Retinal pigment epithelial cell (primary cell): ENCODE results near the gene DSG4.
A peak's percentile ranks its signal among the peaks of the same experiment; 100 is the strongest.

ENCODE experiments used
- DNase-seq: peaks from one replicate; pipeline ENCODE4 v3.0.0-alpha.2; 2010; ENCODE audit warnings: low read depth
- H3K4me3 ChIP-seq: 2 replicates; pipeline ENCODE4 v1.5.1; 2011; ENCODE audit warnings: mild to moderate bottlenecking, low read length, control low read depth, moderate library complexity
- TF ChIP-seq, protein P1 (sequence below): conservative IDR thresholded peaks from 2 replicates; pipeline ENCODE4 v1.5.1; 2011; ENCODE audit warnings: low read depth, low read length, control low read depth, inconsistent platforms

DSG4 gene

GRCh38 chr18:31407649-31408048, 31.1 kb downstream of the DSG4 start:
- DNase-seq, result no peak
- H3K4me3 ChIP-seq, result no peak overlapping the region
- TF ChIP-seq, protein P1, sequence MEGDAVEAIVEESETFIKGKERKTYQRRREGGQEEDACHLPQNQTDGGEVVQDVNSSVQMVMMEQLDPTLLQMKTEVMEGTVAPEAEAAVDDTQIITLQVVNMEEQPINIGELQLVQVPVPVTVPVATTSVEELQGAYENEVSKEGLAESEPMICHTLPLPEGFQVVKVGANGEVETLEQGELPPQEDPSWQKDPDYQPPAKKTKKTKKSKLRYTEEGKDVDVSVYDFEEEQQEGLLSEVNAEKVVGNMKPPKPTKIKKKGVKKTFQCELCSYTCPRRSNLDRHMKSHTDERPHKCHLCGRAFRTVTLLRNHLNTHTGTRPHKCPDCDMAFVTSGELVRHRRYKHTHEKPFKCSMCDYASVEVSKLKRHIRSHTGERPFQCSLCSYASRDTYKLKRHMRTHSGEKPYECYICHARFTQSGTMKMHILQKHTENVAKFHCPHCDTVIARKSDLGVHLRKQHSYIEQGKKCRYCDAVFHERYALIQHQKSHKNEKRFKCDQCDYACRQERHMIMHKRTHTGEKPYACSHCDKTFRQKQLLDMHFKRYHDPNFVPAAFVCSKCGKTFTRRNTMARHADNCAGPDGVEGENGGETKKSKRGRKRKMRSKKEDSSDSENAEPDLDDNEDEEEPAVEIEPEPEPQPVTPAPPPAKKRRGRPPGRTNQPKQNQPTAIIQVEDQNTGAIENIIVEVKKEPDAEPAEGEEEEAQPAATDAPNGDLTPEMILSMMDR, result no peak

- H3K4me3 ChIP-seq, result no peak overlapping the region
- DNase-seq, result no peak
- TF ChIP-seq, protein P1, result no peak
Measured at GRCh38 chr18:31409276-31409675, 32.7 kb downstream of the DSG4 start.

DNA sequence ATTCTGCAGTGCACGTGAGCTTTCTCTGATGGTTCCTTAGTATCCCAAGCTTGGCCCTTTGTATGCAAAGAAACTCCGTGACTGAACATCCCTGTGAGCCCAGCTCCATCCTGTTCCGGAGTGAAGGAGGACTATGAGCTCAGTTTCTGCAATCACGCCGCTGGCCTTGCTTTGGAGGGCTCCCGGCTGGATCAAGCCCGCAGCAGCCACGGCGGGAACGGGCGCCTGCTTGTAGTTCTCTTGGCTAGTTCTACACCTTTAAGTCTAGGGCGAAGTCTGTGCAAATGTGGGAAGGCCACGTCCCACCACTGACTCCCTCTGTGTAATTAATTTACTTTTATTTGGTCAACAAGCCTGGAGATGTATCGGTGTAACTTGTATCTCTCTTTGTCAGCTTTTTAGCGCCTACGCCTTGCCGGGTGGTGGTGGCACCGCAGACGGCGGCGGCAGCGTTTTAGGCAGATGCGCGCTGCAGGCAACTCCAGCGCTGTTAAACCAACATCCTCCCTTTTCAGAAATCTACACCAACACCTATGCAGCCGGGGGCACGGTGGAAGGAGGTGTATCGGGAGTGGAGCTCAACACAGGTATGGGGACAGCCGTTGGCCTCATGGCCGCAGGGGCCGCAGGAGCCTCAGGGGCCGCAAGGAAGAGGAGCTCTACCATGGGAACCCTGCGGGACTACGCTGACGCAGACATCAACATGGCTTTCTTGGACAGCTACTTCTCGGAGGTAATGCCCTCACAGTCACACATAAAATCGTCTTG, 34.3 kb downstream of the DSG4 start:
- TF ChIP-seq, protein P1, result no peak
- DNase-seq, result no peak
- H3K4me3 ChIP-seq, result peak overlapping the region; percentile 7

- TF ChIP-seq, protein P1, result no peak
- DNase-seq, result no peak
- H3K4me3 ChIP-seq, result no peak overlapping the region
Measured at GRCh38 chr18:31413137-31413536, 36.6 kb downstream of the DSG4 start.

DNA sequence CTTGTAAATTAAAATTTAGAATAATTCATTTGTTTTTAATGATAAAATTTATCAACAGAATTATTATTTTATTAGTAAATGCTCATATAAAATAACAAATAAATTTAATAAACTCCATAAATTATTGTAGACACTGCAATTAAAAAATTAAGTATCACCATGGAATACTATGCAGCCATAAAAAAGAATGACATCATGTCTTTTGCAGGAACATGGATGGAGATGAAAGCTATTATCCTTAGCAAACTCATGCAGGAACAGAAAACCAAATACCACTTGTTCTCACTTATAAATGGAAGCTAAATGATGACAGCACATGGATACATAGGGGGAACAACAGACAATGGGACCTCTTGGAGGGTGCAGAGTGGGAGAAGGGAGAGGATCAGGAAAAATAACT, 41.3 kb downstream of the DSG4 start:
- DNase-seq, result no peak
- TF ChIP-seq, protein P1, result no peak

DNA sequence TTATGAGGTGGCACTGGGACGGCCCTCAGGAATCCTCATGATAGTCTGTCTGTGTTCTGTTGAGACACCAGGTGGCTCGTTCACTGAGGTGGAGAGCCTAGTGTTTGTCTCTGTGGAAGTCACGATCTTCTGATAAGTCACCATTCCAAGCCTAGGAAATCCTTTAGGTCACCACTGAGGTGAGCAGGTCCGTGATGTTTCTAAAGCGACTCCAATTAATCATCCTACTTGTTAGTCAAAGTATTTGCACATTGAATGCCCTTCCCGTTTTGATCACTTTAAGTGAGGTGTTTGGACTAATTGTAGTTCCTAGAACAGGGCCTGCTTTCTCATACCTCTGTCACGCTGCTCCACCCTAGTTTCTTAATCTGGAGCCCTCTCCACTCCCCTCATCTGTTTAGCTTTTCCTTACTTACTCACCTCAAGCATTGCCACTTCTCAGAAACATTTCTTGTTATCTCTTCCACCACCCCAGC, 42.9 kb downstream of the DSG4 start:
- no peak overlapping the region for H3K4me3 ChIP-seq
- TF ChIP-seq, protein P1, result no peak
- no peak for DNase-seq

More for the DNA sequence above, 41.3 kb downstream of the DSG4 start:
- no peak overlapping the region for H3K4me3 ChIP-seq

DNA sequence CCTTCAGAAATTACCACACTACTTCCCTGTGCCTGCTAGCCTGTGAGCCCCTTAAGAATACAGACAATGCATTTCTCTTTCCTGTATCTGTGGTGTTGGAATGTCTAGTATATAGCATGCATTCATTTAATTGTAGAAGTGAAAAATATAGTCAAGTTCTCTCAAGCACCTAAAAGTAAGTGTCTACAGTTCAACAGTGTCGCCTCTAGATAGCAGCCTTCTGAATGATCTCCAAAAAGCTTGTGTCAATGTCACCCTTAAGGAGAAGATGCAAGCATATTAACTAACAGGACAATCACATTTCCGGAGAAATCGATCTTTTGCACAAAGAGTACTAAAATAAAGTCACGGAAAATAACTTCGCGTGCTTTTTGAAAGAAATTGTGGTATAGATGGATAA, 43.5 kb downstream of the DSG4 start:
- no peak overlapping the region for H3K4me3 ChIP-seq
- DNase-seq, result no peak
- TF ChIP-seq, protein P1, result no peak
